ENCODE results near the gene FYB1. TPM values are rescaled to one million over a fixed set of nuclear protein-coding genes. Genes with fewer than 3 reads are reported as not detected.

The FYB1 gene
- total RNA-seq, 1 experiment from 2014 or later, result 0.46 TPM

DNA sequence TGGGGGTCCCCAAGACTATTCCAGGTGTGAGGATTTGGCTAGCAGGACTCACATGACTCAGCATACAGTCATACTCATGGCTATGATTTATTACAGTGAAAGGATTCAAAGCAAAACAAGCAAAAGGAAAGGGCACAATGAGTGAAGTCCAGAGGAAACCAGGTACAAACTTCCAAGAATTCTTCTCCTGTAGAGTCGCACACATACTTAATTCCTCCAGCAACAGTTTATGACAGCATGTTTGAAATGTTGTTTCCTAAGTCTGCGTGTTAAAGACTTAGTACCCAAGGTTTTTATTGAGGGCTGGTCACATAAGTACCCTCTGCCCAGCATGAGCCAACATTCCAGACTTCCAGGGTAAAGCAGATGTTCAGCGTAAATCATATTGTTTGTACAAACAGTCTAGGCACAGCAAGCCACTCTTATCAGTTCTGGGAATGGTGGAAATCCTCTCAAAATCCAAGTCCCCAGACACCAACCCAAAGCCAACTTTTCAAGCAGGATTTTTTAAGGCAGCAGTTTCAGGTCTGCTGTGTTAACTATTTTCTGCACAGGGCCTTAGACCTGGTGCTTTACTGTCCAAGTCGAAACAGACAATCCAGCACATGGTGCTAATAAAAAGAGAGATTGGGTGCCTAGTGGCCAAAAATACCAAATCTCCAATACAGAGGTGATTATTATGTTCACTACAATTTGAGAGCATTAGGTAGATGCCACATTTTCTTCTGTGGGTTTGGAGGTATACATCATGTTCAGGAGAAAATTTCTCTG lies 126.6 kb downstream of the FYB1 start:
- Histone ChIP-seq H3K4me3 (ENCODE audit: low read depth in 2 of 2, low read length in 2 of 2) (no peak overlapping the region), H3K27ac (ENCODE audit: low read length) (no peak overlapping the region), H3K27me3 (ENCODE audit: control insufficient read depth, insufficient read depth, low read length) (no peaks in the 10 kb centered on the region), H3K4me1 (ENCODE audit: control insufficient read depth, insufficient read depth, low read length) (peaks cover 5% of the 10 kb centered on the region), H3K9me3 (ENCODE audit: control insufficient read depth, insufficient read depth, low read depth, low read length) (no peaks in the 10 kb centered on the region), H3K36me3 (ENCODE audit: control insufficient read depth, insufficient read depth, low read length) (no peaks in the 10 kb centered on the region)
- POLR2A ChIA-PET, result no interaction called here
- intact Hi-C loops (cut with micrococcal nuclease; ENCODE audit: unreplicated experiment), result no loop called here
- DNase-seq (ENCODE audit: low read depth, low spot score), result no peak
- TF ChIP-seq TCF7L2 (IDR thresholded peaks at IDR 0.05; ENCODE audit: low read depth, low read length), result no peak
- TF ChIP-seq POLR2AphosphoS5 (IDR thresholded peaks at IDR 0.05; ENCODE audit: low read depth, low read length), result no peak
- TF ChIP-seq, protein P1, sequence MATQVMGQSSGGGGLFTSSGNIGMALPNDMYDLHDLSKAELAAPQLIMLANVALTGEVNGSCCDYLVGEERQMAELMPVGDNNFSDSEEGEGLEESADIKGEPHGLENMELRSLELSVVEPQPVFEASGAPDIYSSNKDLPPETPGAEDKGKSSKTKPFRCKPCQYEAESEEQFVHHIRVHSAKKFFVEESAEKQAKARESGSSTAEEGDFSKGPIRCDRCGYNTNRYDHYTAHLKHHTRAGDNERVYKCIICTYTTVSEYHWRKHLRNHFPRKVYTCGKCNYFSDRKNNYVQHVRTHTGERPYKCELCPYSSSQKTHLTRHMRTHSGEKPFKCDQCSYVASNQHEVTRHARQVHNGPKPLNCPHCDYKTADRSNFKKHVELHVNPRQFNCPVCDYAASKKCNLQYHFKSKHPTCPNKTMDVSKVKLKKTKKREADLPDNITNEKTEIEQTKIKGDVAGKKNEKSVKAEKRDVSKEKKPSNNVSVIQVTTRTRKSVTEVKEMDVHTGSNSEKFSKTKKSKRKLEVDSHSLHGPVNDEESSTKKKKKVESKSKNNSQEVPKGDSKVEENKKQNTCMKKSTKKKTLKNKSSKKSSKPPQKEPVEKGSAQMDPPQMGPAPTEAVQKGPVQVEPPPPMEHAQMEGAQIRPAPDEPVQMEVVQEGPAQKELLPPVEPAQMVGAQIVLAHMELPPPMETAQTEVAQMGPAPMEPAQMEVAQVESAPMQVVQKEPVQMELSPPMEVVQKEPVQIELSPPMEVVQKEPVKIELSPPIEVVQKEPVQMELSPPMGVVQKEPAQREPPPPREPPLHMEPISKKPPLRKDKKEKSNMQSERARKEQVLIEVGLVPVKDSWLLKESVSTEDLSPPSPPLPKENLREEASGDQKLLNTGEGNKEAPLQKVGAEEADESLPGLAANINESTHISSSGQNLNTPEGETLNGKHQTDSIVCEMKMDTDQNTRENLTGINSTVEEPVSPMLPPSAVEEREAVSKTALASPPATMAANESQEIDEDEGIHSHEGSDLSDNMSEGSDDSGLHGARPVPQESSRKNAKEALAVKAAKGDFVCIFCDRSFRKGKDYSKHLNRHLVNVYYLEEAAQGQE (IDR thresholded peaks at IDR 0.05; ENCODE audit: insufficient read depth in 1 of 2, low read depth in 2 of 2, low read length in 1 of 2), result no peak
- TF ChIP-seq CTCF (IDR thresholded peaks at IDR 0.05), result no peak
- peak; percentile 88 for ATAC-seq
- CTCF ChIA-PET, result no interaction called here
- in situ Hi-C loops (cut with HindIII; ENCODE audit: low pct_unique_long_range_greater_than_20kb, low sequenced_read_pairs), result no loop called here
- no TSS peak for BruUV-seq (replicated peaks)

DNA sequence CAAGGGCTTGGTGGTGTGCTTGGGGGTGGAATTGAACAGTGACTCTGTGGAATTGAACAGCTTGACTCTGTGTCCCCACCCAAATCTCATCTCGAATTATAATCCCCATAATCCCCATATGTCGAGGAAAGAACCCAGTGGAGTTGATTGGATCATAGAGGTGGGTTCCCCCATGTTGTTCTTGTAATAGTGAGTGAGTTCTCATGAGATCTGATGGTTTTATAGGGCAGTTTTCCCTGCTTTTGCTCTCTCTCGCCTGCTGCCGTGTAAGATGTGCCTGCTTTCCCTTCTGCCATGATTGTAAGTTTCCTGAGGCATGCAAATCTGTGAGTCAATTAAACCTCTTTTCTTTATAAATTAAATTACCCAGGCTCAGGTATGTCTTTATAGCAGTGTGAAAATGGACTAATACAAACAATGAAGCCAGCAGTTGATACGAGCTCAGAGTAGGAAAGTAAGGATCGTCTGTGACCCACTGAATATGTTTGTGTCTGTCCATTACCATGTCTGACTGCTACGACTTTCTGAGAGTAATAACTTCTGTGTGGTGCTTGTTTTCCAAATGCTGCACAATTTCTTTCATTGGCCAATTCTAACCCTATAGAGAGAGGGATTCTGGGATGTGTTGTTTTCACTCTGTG lies 127.3 kb downstream of the FYB1 start:
- no TSS peak for BruUV-seq (replicated peaks)
- Histone ChIP-seq H3K27ac (ENCODE audit: low read length) (no peak overlapping the region), H3K4me3 (ENCODE audit: low read depth in 2 of 2, low read length in 2 of 2) (no peak overlapping the region), H3K9me3 (ENCODE audit: control insufficient read depth, insufficient read depth, low read depth, low read length) (no peaks in the 10 kb centered on the region), H3K27me3 (ENCODE audit: control insufficient read depth, insufficient read depth, low read length) (no peaks in the 10 kb centered on the region), H3K36me3 (ENCODE audit: control insufficient read depth, insufficient read depth, low read length) (no peaks in the 10 kb centered on the region), H3K4me1 (ENCODE audit: control insufficient read depth, insufficient read depth, low read length) (peaks cover 5% of the 10 kb centered on the region)
- ATAC-seq (peak; percentile 60), DNase-seq (ENCODE audit: low read depth, low spot score) (no peak)
- intact Hi-C loops (cut with micrococcal nuclease; ENCODE audit: unreplicated experiment), result no loop called here
- CTCF ChIA-PET, result no interaction called here
- TF ChIP-seq, protein P1 (IDR thresholded peaks at IDR 0.05; ENCODE audit: insufficient read depth in 1 of 2, low read depth in 2 of 2, low read length in 1 of 2), result no peak
- TF ChIP-seq CTCF (IDR thresholded peaks at IDR 0.05) (no peak), TCF7L2 (IDR thresholded peaks at IDR 0.05; ENCODE audit: low read depth, low read length) (no peak), SIN3A (IDR thresholded peaks at IDR 0.05; ENCODE audit: borderline replicate concordance, insufficient read depth, low read depth, low read length) (no peak), POLR2AphosphoS5 (IDR thresholded peaks at IDR 0.05; ENCODE audit: low read depth, low read length) (no peak)
- POLR2A ChIA-PET, result no interaction called here
- in situ Hi-C loops (cut with HindIII; ENCODE audit: low pct_unique_long_range_greater_than_20kb, low sequenced_read_pairs), result no loop called here

Measured in Panc1 (cell line).